22Rv1 (cell line): ENCODE data around the gene SUSD3.

Experiments
- ZFX ChIP-seq: fragments of 450-650 bp; IDR thresholded peaks from 2 replicates; pipeline ENCODE4 v1.6.1; 2017; ENCODE audit warnings: antibody characterized with exemption, borderline replicate concordance
- TF ChIP-seq, protein P1 (sequence below): fragments of 450-650 bp; IDR thresholded peaks from 2 replicates; pipeline ENCODE4 v1.5.1; 2017; ENCODE audit warnings: mild to moderate bottlenecking

DNA sequence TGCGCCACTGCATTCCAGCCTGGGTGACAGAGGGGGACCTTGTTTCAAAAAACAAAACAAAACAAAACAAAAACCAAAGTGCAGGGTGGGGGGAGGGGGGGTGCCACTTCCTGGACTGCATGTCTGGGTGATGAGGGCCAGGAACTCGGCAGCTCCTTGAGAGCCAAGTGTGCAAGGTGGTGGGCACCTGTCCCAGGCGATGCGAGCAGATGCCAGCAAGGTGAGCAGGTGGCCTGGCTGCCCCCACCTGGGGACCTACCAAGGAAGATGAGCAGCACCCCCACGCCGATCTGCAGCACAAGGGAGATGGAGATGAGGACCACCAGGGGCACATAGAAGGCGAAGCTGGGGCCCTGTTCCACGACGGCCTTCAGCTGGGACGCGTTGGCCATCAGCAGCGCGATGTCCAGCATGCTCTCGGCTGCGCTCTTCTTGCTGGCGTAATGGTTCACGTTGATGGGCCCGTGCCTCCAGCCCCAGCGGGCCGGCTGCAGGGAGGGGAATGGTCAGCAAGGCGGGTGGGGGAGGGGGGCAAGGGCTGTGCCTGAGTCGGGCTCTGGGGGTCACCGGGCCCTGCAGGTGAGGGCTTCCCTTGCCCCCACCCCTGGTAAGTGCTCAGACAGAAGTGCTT is 67.8 kb downstream of the SUSD3 start:
- TF ChIP-seq, protein P1, sequence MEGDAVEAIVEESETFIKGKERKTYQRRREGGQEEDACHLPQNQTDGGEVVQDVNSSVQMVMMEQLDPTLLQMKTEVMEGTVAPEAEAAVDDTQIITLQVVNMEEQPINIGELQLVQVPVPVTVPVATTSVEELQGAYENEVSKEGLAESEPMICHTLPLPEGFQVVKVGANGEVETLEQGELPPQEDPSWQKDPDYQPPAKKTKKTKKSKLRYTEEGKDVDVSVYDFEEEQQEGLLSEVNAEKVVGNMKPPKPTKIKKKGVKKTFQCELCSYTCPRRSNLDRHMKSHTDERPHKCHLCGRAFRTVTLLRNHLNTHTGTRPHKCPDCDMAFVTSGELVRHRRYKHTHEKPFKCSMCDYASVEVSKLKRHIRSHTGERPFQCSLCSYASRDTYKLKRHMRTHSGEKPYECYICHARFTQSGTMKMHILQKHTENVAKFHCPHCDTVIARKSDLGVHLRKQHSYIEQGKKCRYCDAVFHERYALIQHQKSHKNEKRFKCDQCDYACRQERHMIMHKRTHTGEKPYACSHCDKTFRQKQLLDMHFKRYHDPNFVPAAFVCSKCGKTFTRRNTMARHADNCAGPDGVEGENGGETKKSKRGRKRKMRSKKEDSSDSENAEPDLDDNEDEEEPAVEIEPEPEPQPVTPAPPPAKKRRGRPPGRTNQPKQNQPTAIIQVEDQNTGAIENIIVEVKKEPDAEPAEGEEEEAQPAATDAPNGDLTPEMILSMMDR: no peak
- TF ChIP-seq ZFX: no peak
